Ramos (cell line): ENCODE results near the gene MED22.

Experiments used
- in situ Hi-C: fragments of 300-500 bp; cut with MboI; formaldehyde crosslinking; loops from one replicate; pipeline ENCODE4 v1.14.3; 2022; ENCODE audit warnings: low sequenced_read_pairs; ENCODE audit not compliant: unreplicated experiment

MED22 gene

GRCh38 chr9:133357656-133358055 lies 9.7 kb upstream of the MED22 start:
- in situ Hi-C loops = no loop called here

- in situ Hi-C loops = no loop called here
These were observed 8.6 kb upstream of the MED22 start, which contains the start of the genes SURF1 and SURF2 for GRCh38 chr9:133356391-133357091. Gene SURF1 (minus strand): TSS chr9:133356487. CDS start chr9:133356453, 34 bp downstream. Gene SURF2 (plus strand): TSS chr9:133356550. CDS start chr9:133356593, 43 bp downstream.

GRCh38 chr9:133355881-133356357 lies 8.0 kb upstream of the MED22 start:
- in situ Hi-C loops = no loop called here

- in situ Hi-C loops = no loop called here
These were observed 6.8 kb upstream of the MED22 start for GRCh38 chr9:133354766-133355165.

GRCh38 chr9:133353548-133353947 lies 5.6 kb upstream of the MED22 start:
- in situ Hi-C loops = no loop called here

- in situ Hi-C loops = no loop called here
These were observed 4.9 kb upstream of the MED22 start for GRCh38 chr9:133352635-133353340.

- in situ Hi-C loops = no loop called here
These were observed 4.1 kb upstream of the MED22 start for GRCh38 chr9:133351908-133352634.

- in situ Hi-C loops = no loop called here
These were observed 3.6 kb upstream of the MED22 start for GRCh38 chr9:133351526-133351907.

- in situ Hi-C loops = no loop called here
These were observed 2.2 kb upstream of the MED22 start for GRCh38 chr9:133349965-133350616.

- in situ Hi-C loops = no loop called here
These were observed 1.0 kb upstream of the MED22 start for GRCh38 chr9:133348718-133349573.

- in situ Hi-C loops = no loop called here
These were observed 381 bp downstream of the MED22 start for GRCh38 chr9:133347515-133347984.

- in situ Hi-C loops = no loop called here
These were observed 1.7 kb downstream of the MED22 start for GRCh38 chr9:133346021-133346785.

GRCh38 chr9:133345596-133345995 lies 2.3 kb downstream of the MED22 start:
- in situ Hi-C loops = no loop called here

GRCh38 chr9:133344979-133345378 lies 3.0 kb downstream of the MED22 start:
- in situ Hi-C loops = no loop called here

- in situ Hi-C loops = no loop called here
These were observed 3.9 kb downstream of the MED22 start for GRCh38 chr9:133344071-133344470.

- in situ Hi-C loops = no loop called here
These were observed 5.4 kb downstream of the MED22 start for GRCh38 chr9:133342570-133342969.

GRCh38 chr9:133342069-133342406 lies 5.9 kb downstream of the MED22 start:
- in situ Hi-C loops = no loop called here

- in situ Hi-C loops = no loop called here
These were observed 6.4 kb downstream of the MED22 start for GRCh38 chr9:133341369-133342068.
